Right lobe of liver (tissue), 6 donors: ENCODE measurements around the gene IFRD2. TPM values are rescaled to one million over a fixed set of nuclear protein-coding genes. Genes with fewer than 3 reads are reported as not detected.

Experiments used
- ATAC-seq, 4 donors: fragments of 200-7000 bp; cut with Tn5 transposase; one replicate each; pipeline ENCODE4 v1.9.1; 2020; ENCODE audit warnings: mild to moderate bottlenecking in 4 of 4, moderate library complexity in 4 of 4
- DNase-seq, 3 donors: peaks; one replicate each; pipeline ENCODE4 v3.0.0-alpha.2; 2020
- H3K27ac ChIP-seq, 3 donors: fragments of 200-600 bp; one replicate each; pipeline ENCODE4 v1.8.0; 2022
- H3K27me3 ChIP-seq, 2 donors: fragments of 200-600 bp; one replicate each; pipeline ENCODE4 v1.8.0; 2022
- H3K36me3 ChIP-seq, 4 donors: fragments of 200-600 bp; sonication (generic) in 1 of 4; one replicate each; pipeline versions ENCODE4 v1.5.1 to v1.8.0; 2017 to 2022; ENCODE audit warnings: control low read depth in 1 of 4
- H3K4me1 ChIP-seq, 4 donors: fragments of 200-600 bp; sonication (generic) in 1 of 4; one replicate each; pipeline versions ENCODE4 v1.5.1 to v1.8.0; 2017 to 2022; ENCODE audit warnings: control low read depth in 1 of 4
- H3K4me3 ChIP-seq, 3 donors: fragments of 200-600 bp; one replicate each; pipeline ENCODE4 v1.8.0; 2022
- H3K9me3 ChIP-seq, 4 donors: fragments of 200-600 bp; sonication (generic) in 1 of 4; one replicate each; pipeline versions ENCODE4 v1.5.1 to v1.8.0; 2017 to 2022; ENCODE audit warnings: control low read depth in 1 of 4
- CTCF ChIP-seq, 4 donors: fragments of 200-600 bp in 3 of 4; fragments of 450-650 bp in 1 of 4; IDR thresholded peaks; one replicate each; pipeline versions ENCODE4 v1.5.1 to v1.8.0; 2016 to 2022; ENCODE audit warnings: antibody characterized with exemption in 4 of 4, mild to moderate bottlenecking in 2 of 4
- POLR2A ChIP-seq: fragments of 450-650 bp; IDR thresholded peaks from one replicate; pipeline ENCODE4 v1.6.1; 2017; ENCODE audit warnings: antibody characterized with exemption, mild to moderate bottlenecking
- whole genome bisulfite sequencing: methylation state at CpG from one replicate; pipeline ENCODE4 v1.1.6; 2018; ENCODE audit warnings: low coverage, low lambda C conversion rate; ENCODE audit not compliant: insufficient coverage; ENCODE audit errors: missing lambda C conversion rate; 5-methylcytosine and 5-hydroxymethylcytosine counted together
- intact Hi-C, 2 donors: fragments of 100-400 bp; cut with DNase I; formaldehyde crosslinking; loops; one replicate each; pipeline versions ENCODE4 v1.11.2 to v1.14.1; 2022
- total RNA-seq, 6 experiments: library from RNA; depleted of rRNA in 2 of 6; stranded (reverse); fragments of >200 nt in 2 of 6; fragmentation: NEBNext Ultra II Directional in 3 of 6; extraction: Animal tissue kit (Norgen Biotek cat#: 25700) in 3 of 6; gene quantifications; one replicate each; pipeline versions ENCODE4 v1.1.0 to v1.2.4, GENCODE V29; 2016 to 2023
- donor health status: DM: no; HTN: yes; CAD: no.
- donor health status: DM: no; HTN: no; CAD: no.
- donor health status: DM: no; HTN: no; CAD: no.
- donor health status: DM: no; HTN: yes; CAD: no.
- donor health status: DM: no; HTN: yes; CAD: no.

Gene IFRD2
- total RNA-seq, 6 experiments from 2014 or later: 40.8 to 71.0 (median 56.3) TPM

DNA sequence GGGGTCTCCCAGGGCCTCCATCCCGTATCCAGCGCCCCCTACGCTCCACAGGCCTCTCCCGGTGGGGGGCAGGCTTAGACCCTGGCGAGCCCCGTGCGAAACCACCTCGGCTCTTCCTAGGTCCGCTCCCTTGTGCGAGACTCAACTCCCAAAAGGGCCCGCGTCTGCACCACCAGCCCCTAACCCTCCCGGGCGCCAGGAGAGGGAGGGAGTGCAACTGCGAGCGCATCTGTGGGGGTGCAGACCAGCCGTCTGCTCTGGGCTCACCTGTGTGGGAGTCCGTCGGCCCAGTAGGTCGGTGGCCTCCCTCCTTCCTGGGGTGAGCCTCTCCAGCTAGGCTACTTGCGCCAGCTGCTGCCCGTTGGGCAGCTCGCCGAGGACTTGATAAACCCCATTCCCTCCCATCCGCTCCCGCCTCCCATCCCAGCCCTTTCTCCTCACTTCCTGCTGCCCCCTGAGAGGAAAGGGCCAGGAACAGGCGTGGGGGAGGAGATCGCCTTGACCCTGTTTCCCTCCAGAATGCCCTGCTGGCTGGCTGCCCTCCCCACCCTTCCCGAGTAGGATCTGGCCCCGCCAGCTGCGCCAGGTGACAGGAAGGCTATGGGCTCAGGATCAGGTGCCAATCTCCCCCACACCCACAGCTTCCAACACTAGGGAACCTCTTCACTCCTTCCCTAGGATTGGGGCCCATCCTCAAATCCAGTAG is 30.3 kb upstream of the IFRD2 start, which contains the start of gene HYAL2:
Gene HYAL2, minus strand, starts transcription at position 360 of the 706 bp plus-strand sequence. CDS start 2,256 bp downstream, outside the sequence.
- intact Hi-C loops: loop anchor here in 1 of 2 donors (5.0 kb wide), 1 partner anchor 50 kb away; no protein-coding TSS in a partner anchor
- Histone ChIP-seq H3K27me3 (no peaks in the 10 kb centered on the region), H3K36me3 (peaks cover 0 to 14% (median 3%) of the 10 kb centered on the region in 4 donors), H3K4me1 (peaks cover 0 to 58% (median 21%) of the 10 kb centered on the region in 4 donors), H3K4me3 (peak within 1 kb of the TSS; percentile 88 to 89 (median 89)), H3K9me3 (no peaks in the 10 kb centered on the region), H3K27ac (peak within 1 kb of the TSS; percentile 98 to 99 (median 98))
- TF ChIP-seq POLR2A (no peak), CTCF (IDR thresholded peaks at IDR 0.05) (no peak)
- WGBS: 53% methylated on average over 20 of the region's 31 CpGs
- ATAC-seq (peak; percentile 1 to 7 (median 4)), DNase-seq (peak; percentile 76 to 79 (median 76))

- DNase-seq (no peak), ATAC-seq (no peak)
- Histone ChIP-seq H3K4me3 (peak overlapping the region; percentile 88 to 89 (median 89)), H3K27ac (peak overlapping the region; percentile 98 to 99 (median 98)), H3K27me3 (no peaks in the 10 kb centered on the region), H3K36me3 (peaks cover 0 to 18% (median 3%) of the 10 kb centered on the region in 4 donors), H3K4me1 (peaks cover 0 to 57% (median 18%) of the 10 kb centered on the region in 4 donors), H3K9me3 (no peaks in the 10 kb centered on the region)
- TF ChIP-seq CTCF (IDR thresholded peaks at IDR 0.05) (no peak), POLR2A (no peak)
- intact Hi-C loops: loop anchor here in 1 of 2 donors (5.0 kb wide), 1 partner anchor 50 kb away; no protein-coding TSS in a partner anchor
- WGBS: 14% methylated on average over 1 of the region's 14 CpGs
Observed at GRCh38 chr3:50322115-50322385, 29.8 kb upstream of the IFRD2 start.

GRCh38 chr3:50321336-50322114 is 29.3 kb upstream of the IFRD2 start:
- peak overlapping the region; percentile 88 to 89 (median 89) for H3K4me3 ChIP-seq
- peak overlapping the region; percentile 98 to 99 (median 98) for H3K27ac ChIP-seq
- under 1% methylated on average over 22 of the region's 59 CpGs for WGBS
- peaks cover 0 to 56% (median 16%) of the 10 kb centered on the region in 4 donors for H3K4me1 ChIP-seq
- TF ChIP-seq CTCF (IDR thresholded peaks at IDR 0.05) (peak; percentile 34 to 52 (median 43)), POLR2A (peak; percentile 77)
- DNase-seq: peak; percentile 91 to 93 (median 92)
- intact Hi-C loops: loop anchor here in 1 of 2 donors (5.0 kb wide), 1 partner anchor 49 kb away; no protein-coding TSS in a partner anchor
- H3K36me3 ChIP-seq: peaks cover 0 to 23% (median 3%) of the 10 kb centered on the region in 4 donors
- H3K9me3 ChIP-seq: no peaks in the 10 kb centered on the region
- no peaks in the 10 kb centered on the region for H3K27me3 ChIP-seq
- ATAC-seq: peak; percentile 73 to 84 (median 77)

DNA sequence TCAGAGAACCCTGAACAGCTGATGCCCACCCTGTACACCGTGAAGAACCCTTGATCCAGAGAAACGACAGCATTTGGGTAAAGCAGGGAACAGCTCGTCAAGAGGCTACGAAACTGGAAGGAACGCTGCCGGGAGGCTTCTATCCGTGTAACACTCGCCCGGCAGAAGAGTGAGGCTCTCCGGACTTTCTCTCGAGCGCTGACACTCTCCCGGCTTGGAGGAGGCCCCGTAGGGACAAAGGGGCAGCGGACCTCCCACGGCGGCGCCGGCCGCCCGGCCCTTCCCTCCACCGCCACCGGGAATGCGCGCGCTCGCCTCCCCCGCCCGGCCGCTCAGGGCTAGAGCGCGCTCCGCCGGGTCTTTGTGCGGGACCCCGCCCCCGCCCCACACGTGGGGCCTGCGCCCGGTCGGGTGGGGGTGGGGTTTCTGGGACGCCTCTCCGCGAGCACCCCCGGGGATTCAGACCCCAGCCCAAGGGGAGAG is 28.7 kb upstream of the IFRD2 start:
- intact Hi-C loops: loop anchor here in 1 of 2 donors (5.0 kb wide), 1 partner anchor 49 kb away; no protein-coding TSS in a partner anchor
- TF ChIP-seq CTCF (IDR thresholded peaks at IDR 0.05) (no peak), POLR2A (no peak)
- Histone ChIP-seq H3K27me3 (no peaks in the 10 kb centered on the region), H3K9me3 (no peaks in the 10 kb centered on the region), H3K27ac (peak overlapping the region; percentile 98 to 99 (median 98)), H3K36me3 (peaks cover 0 to 23% (median 3%) of the 10 kb centered on the region in 4 donors), H3K4me3 (peak overlapping the region; percentile 88 to 89 (median 89)), H3K4me1 (peaks cover 0 to 56% (median 15%) of the 10 kb centered on the region in 4 donors)
- ATAC-seq (peak; percentile 55 to 70 (median 66)), DNase-seq (peak; percentile 85 to 87 (median 86))
- whole genome bisulfite sequencing: 0% methylated on average over 6 of the region's 45 CpGs
